ENCODE data around the gene SPAG5.
"Not testable (repeated sequence)": the region's sequence is repeated elsewhere in the genome, so short reads cannot be mapped to it uniquely, and the experiment has no call there.

Gene SPAG5

DNA sequence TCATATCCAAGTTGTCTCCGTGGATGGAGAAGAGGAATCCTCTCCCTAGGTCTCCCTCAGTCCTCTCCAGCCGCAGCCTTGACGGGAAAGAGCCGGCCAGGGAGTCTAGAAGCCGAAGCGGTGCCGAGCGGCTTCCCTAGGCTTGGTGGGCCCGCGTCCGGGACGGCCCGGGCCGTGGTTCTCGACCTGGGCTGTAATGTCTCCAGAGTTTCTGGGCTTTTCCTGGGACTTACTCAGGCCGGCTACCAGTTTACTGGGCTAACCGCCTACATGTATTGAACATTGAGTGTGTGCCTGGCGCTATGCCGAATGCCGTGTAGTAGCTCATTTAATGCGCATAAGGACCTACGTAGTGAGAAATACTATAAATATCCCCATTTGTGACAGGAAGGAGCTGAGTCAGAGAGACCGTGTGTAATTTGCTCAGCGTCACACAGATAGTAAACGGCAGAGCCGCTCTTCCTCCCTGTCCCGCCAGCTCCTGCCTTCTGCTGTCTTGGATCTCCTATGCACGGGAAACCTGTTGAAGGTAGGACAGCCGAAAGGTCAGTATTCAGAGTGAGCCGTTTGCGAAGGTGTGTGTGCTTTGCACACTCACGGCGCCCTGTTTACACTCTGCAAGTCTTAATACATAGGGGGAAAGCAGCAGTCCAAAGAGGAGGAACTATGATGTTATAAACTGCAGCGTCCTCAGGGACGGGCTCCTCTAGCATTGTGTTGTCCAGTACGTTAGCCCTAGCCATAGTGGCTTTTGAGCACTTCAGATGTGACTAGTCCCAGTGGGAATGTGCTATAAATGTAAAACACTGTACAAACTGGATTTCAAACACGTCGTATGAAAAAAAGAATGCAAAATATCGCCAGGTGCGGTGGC is 723 bp upstream of the SPAG5 start:
- peak; percentile 57 for DNase-seq

DNA sequence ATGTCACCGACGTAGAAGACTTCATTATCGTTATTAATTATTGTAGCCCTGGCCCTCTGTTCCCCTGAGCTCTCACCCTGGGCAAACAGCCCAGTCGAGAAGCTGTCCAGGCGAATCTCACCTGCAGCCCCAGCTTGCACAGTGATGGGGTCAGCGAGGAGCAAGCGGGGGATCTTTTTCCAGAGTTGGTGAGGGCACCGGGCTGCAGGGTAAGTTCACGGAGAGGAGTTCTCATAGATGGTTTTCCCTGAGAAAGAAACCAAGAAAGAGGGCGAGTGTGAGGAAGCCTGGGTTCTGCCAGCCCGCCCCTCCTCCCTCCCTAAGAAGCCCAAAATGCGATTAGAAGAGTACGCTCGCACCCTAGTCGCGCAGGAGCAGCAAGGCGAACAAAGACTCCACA is 436 bp downstream of the SPAG5 start:
- DNase-seq, result no peak

DNA sequence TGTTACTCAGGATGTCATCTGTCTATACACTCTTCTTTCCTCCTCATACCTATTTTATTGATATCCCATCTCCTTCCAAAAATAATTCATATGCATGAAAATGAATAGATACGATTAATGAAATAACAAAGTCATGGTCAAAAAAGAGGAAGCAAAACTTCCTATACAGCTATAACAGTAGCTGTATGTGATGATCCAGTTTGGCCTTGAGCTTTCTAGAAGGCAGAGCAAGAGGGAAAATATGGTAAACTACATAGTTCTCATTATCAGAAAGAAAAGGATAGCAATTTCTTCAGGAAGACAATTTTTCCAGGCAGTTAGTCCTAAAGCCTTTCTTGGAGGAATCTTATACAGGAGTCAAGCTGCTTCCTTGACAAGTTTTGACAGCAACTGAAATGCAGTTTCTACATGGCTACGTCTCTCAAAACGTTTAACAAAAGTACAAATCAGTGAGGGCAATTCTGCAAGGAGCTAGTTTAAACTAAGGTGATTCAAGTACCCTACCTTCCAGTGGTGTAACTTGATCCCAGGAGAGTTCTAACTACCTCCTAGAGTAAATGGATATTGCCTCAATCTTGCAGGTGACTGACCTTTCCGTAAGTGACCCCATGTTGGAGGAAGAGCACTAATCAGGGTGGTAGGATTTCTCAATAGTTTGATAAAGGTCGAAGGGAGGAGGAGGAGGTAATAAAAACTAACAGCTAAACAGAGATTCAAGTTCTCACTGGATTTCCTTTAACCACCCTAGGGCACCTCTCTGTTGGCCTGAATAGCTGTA is 1.0 kb downstream of the SPAG5 start:
- no peak for DNase-seq

DNA sequence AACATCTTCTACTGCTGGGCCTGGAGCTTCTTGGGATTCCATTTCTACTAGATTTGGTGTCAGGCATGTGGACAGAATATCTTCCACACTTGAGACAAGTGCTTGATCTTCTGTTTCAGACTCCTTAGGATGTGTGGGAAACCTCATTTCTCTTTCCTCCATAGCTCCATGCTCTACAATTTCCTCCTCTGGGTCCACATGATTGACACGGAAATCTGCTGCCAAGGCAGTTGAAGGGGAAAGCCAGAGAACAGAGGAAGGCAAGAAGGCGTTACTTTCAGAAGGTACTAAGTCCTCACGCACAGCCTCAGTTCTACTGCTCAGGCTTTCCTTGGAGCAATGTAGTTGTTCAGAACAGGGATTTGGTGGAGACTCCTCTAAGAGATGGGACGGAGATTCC is 6.6 kb downstream of the SPAG5 start:
- no peak for DNase-seq

DNA sequence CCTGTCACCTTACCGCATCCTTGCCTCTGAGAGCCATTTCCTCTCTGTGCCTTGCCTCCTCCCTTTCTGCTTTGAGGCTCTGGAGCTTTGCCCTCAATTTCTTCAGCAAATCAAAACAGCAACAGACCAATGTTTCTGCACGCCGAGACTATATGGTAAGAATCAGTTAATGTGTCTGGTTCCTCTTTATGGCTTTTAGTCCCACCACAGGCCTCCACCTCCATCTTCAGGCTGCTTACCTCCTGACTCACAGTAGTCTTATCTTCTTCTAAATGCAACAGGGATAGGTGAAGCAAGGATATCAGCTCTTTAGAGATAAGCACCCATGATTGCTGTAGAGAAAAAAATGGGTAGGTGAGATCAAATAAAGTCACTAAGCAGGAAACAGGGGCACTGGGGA is 13.0 kb downstream of the SPAG5 start:
- no peak for DNase-seq

DNA sequence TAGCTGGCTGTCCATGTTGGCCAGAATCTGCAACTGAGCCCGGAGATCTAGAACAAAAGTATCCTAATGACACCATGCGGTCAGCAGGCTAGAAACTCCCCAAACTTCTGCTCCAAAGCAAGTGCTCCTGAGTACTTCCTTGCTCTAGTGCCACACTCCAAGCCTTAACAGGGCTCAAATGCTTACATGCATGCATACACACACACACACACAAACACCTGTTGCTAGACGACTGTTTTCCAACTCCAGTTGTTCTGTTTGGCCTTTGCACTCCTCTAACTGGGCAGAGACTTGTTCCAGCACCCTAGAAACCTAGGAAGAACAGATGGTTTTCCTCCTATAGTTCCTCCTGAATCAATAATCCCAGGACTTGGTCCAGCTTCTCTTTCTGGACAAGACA is 14.4 kb downstream of the SPAG5 start:
- no peak for DNase-seq

DNA sequence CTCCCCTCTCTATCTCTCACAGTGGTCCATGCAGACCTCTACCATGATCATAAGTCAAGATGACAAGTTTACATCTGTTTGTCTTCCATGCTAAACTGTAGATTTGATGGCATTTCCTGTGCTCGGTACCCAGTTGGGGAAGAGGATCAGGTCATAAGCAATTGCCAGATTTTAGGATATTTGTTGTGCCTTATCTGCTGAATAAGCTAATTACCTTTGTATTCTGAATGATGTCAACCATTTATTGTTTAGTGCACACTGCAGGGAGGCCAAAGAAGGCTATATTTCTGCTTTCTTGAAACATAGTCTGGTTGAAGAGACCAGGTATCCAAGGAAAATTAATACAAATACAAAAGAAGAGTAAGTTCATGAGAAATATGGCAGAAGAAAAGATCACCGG is 16.3 kb downstream of the SPAG5 start:
- DNase-seq, result no peak

DNA sequence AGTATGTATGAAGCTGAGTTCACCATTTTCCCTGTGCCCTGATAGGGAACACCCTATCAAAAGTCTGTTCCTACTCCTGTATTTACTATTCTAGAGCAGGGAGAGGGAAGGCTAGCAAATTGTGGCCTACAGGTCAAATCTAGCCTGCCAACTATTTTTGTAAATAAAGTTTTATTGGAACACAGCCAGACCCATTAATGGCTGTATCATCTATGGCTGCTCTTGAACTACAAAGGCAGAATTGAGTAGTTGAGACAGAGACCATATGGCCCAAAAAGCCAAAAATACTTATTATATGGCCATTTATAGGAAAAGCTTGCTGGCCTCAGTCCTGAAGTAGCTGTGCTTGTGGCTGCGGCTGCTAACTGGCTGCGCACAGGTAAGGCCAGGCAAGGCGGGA is 17.9 kb downstream of the SPAG5 start:
- no peak for DNase-seq

DNA sequence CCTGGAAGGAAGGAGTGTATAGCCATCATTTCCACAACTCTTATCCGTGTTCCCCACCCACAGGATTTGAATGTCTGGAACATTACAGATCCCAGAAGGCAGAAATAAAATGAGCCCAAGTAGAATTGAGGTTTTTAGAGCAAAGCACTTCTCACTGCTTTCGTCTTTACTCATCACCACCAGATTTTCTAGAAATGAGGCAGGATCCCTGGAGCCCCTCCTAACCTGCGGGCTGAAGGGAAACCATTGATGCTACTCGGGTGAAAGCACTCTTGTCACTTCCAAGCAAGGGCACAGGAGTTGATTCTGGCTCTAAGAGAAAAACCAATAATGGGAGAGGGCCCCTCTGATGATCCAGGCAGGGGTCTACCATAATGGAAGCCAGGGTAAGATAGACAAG is 19.3 kb downstream of the SPAG5 start:
- DNase-seq, result no peak

DNA sequence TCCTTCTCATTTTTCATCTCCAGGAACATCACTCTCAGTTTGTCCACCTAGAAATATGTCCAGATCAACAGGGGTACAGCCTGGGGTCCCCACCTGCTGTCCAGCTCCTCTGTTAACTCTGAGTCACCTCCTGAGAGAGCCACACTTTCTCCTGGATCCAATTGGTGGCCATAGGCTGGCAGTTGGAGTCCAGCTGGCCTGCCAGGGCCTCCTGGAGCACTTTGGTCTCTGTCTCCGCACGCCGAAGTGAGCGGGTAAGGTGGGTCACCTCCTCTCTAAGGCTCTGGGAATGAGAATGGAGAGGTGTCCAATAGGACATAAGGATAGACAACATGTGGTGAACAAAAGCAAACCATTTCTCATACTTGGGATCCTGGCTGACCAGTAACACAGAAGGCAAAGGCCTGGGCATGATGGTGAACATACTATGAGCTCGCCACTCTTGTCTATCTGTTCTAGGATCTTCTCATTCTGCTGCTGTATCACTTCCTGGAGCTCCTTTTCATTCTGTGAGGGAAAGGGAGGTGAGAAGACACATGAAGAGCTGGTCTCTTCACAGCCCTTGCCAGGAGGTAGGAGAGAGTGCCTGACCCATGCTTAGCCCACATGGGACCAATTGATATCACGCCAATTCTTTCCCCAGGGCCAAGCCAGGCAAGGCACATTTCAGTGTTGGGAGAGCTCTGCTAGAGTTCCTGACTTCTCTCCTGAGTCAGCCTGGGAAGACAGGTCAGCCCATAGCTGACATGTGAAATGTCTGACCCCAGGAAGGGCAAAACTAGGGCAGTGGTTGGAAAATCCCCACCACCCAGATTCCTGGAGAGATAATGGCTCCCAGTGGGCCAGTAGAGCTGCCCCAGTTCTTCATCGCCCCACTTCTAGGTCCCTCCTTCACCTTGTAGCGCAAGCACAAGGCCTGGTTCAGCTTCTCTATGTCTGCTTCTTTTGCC is 20.3 kb downstream of the SPAG5 start:
- no peak for DNase-seq

DNA sequence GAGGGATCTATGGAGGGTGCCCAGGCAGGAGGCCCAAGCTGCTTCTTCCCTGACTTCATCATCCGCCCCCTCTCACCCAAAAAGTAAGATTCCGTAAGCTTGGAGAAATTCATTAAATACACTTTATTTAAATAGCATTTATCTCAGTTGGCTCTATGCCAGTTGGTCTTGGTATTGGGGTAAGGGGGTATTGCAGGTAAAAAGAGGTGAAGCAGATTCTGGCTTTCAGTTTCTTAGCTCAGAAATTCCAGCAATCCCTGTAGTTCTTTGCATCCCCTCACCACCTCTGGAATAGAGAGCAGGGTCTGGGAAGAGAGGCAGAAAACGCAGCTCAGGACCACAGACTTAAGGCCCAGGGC is 21.4 kb downstream of the SPAG5 start:
- no peak for DNase-seq

DNA sequence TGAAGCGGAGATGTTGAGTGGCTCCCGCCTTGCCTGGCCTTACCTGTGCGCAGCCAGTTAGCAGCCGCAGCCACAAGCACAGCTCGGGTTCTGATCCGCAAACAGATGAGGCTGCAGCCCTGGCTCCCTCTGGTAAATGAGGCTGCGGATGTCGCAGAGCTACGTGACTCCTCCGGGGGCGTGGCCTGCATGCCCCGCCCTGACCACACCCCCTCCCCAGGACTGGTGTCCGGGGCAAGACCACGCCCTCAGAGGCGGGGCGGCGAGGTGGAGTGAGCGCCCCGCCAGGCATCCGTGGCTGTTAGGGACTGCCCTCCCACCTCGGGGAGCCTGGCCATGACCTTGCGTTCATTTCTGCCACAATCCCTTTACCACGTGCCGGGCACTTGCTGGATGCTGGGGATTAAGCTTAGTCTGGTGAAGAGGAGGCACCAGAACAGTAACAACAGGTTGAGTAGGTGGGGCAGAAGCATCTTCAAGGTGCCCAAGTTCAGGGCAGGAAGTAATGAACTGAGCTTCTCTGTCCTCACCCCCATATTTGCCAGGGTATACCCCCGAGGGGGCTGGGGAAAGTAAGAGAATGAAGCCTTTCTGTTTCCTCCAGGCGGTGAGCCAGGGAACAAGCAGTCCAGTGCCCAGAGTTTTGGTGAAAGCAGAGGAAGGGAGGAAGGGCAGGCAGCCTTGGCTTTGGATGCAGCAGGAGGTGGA is 21.9 kb downstream of the SPAG5 start, which contains the start of gene ALDOC:
Gene ALDOC (minus strand): TSS at position 138 of the 708 bp plus-strand sequence. CDS start 1,363 bp downstream, outside the sequence.
- DNase-seq, result peak; percentile 79

DNA sequence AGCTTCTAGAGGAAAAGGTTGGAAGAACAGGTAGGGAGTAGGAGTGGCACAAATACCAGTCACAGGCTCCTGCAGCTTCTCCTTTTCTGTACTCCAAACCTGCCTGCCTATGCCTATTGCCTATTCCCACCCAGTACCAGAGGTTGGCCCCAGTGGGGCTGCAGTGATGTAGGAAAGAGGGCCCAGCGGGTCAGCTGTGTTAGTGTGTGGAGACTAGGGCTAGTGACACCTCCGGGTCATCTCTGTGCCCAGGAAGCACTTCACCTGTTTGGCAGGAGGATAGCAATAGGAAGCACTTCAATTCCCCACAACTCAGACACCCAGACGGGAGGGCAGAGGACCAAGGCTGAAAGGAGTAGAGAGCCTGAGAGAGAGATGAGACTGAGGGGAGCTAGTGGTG is 22.8 kb downstream of the SPAG5 start:
- DNase-seq, result not testable (repeated sequence)

DNA sequence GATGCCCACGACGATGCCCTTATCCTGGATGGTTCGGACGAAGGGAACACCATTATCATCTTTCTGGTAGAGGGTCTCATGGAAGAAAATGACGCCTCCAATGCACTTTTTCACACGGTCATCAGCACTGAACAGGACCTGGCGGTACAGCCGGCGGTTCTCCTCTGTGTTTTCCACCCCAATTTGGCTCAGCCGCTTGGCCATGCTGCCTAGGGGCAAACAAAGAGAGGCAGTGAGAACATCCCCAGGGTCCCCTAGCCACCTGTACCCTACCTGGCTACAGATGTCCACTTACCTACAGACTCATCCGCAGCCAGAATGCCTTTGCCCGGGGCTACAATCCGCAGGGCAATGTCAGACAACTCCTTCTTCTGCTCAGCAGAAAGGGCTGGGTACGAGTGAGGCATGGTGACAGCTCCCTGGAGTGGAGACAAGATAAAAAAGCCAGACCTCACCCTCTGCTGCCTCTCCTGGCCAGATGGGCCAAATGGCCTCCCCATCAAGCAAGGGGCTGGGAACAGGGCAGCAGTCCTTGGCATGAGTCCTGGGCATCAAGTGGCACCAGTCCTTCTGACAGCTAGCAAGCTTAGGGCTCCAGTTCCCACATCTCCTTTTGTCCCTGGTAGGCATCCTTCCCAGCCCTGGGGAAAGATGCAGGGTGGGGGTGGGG is 23.6 kb downstream of the SPAG5 start:
- no peak for DNase-seq

DNA sequence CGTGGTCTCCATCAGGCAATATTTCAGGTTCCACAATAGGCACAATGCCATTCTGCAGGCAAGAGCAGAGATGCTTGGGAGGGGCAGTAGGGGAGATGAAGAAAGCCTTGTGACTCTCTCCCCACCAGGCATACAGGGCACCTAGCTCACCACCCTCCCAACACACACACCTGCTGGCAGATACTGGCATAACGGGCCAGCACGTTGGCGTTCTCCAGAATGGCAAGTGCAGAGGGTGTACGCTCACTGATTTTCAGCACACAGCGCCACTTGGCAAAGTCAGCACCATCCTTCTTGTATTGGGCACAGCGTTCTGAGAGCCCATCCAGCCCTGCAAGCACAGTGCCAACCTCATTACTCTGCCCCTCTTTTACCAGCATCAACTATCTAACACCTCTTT is 24.3 kb downstream of the SPAG5 start:
- no peak for DNase-seq

DNA sequence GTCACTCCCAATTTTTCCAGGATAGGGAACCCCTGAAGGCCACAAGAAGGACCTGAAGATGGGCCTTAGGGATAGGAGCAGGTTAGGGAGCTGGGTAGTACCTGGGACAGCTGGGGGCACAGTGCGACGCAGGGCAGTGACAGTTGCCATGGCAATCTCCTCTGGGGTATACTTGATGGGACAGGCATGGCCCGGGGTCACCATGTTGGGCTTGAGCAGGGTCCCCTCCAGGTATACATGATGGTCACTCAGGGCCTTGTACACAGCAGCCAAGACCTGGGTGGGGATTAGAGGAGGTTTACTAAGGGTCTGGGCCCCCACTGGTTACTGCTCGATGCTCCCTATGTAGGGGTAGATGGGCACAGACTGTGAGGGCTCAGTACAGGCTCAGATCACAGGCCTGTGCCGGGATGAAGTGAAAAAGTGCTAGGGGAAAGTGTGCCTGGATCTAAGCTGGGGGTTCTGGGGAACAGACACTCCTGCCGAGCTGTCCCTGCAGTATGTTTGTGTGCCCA is 24.8 kb downstream of the SPAG5 start:
- DNase-seq, result no peak

DNA sequence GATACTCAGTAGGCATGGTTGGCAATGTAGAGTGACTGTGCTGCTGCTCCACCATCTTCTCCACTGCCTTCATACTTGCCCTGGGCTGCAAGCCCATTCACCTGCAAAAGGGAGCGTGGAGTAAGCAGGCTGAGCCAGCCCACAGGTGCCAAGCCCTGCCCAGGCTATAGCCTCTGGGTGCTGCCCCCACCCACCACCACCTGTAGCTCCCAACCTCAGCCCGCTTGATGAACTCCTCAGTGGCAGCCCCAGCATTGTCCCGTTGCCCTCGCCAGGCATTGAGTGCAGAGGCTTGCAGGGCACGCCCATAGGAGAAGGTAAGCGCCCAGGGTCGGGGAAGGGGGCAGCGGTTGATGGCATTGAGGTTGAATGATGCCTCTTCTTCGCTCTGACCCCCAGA is 25.3 kb downstream of the SPAG5 start:
- no peak for DNase-seq

DNA sequence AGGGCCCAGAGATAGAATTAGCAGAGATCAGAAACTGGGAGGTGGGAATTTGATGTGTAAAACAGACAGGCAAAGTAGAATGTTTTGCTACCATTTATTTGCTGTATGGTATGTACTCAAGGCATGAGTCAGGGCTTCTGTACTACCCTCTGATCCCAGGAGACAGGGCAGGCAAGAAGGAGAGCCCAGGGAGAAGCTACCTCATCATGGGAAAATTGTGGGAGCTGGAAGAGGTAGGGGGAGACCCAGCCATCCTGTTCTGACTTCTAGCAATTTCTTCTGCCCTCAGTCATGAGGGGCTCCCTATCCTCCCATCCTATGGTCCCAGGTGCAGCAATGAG is 25.8 kb downstream of the SPAG5 start:
- no peak for DNase-seq

DNA sequence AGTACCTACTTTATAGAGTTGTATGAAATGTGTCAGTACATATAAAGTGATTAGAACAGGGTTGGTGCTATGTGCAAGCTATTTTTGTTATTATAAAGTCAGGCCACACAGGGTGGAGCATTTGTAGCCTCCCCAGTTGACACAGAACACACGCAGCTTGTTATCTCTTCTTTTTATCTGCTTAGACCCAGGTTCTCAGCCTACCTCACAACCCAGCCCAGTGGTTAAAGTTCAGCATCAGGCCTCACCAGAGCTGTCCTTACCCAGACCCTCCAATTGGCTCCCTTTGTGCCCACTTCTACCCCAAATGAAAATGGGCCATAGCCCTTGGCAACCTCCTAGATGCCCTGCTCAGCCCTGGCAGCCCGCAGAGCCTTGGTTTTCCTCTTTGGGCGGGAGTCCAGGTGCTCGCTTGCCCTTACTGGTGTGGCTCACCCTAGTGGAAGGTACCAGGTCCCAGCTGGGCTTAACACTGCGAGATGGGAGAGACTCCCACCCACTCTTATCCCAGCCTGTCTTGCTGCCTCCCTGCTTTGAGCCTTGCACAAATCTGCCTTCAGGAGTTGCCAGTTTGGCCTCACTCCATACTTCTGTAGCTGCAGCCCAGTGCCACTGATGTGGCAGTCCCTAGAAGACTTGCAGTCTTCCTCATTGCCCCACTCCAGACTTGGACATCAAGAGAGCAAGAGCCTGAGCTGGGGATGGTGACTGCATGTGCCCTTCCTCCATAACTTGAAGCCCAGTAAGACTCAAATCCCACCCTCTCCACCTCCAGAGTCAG is 26.4 kb downstream of the SPAG5 start:
- no peak for DNase-seq

DNA sequence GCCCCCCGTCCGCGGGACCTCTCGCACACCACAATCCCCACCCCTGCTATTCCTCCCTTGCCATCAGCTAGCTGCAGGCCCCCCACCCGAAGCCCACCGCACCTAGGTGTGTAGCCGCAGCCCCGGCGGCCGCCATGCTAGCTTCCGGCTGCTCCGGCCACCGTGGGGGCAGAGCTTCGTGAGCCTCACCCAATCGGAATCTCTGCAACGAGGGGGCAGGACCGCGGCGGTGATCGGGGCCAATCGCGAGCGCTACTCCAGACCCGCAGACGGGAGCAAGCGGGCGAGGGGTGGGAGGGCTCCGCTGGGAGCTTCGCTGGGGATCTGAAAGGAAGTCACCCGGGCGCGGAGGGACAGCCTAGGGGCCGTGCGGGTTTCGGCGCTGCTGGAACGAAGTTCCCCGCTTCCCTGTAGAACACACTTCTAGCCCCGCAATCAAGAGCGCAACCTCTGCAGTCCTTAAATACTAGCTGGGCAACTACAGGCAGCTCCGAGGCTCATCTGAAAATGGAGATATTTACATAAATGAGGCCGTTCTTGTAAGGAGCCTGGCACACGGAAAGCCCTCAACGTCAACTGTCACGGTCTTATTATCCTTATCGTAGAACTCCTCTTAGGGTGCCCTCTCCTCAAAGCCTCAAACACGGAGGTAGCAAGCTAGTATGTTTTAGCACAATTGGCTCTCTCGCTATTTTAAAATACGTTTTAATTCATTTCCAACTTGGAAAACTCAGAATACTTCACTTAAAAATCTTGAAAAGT is 27.3 kb downstream of the SPAG5 start, which contains the start of gene PIGS:
Gene PIGS (minus strand): TSS at position 164 of the 762 bp plus-strand sequence. CDS start 28 bp downstream, at position 136.
- DNase-seq, result peak; percentile 81
